ENCODE data around the gene CNDP1.

Gene CNDP1

GRCh38 chr18:74508821-74509225 lies 25.5 kb upstream of the CNDP1 start:
- ChIA-PET POLR2A (no interaction called here), CTCF (no interaction called here)
- Histone ChIP-seq H3K4me3 (ENCODE audit: low read depth, low read length) (no peak overlapping the region), H3K4me1 (ENCODE audit: control insufficient read depth, insufficient read depth, low read length) (no peaks in the 10 kb centered on the region), H3K36me3 (ENCODE audit: control insufficient read depth in 2 of 2, insufficient read depth in 1 of 2, low read length in 2 of 2) (peaks cover 11 to 83% of the 10 kb centered on the region in 2 experiments), H3K9me3 (ENCODE audit: control insufficient read depth, insufficient read depth, low read depth, low read length) (no peaks in the 10 kb centered on the region), H3K27ac (ENCODE audit: extremely low read depth, low read depth, low read length) (no peak overlapping the region)
- TF ChIP-seq ZNF423 (tag by site-specific recombination; IDR thresholded peaks at IDR 0.05): no peak
- TF ChIP-seq MEIS1 (CRISPR knock-in tag; IDR thresholded peaks at IDR 0.05; ENCODE audit: borderline replicate concordance): no peak
- no peak for TF ChIP-seq YY1 (tag by site-specific recombination; IDR thresholded peaks at IDR 0.05)
- TF ChIP-seq MYNN (tag by site-specific recombination; IDR thresholded peaks at IDR 0.05; ENCODE audit: borderline replicate concordance): no peak
- no peak for TF ChIP-seq ZNF223 (tag by site-specific recombination; IDR thresholded peaks at IDR 0.05)
- TF ChIP-seq ZNF600 (tag by site-specific recombination; IDR thresholded peaks at IDR 0.05): no peak
- TF ChIP-seq ZNF114 (tag by site-specific recombination; IDR thresholded peaks at IDR 0.05): no peak
- TF ChIP-seq ZSCAN30 (tag by site-specific recombination; IDR thresholded peaks at IDR 0.05): no peak
- TF ChIP-seq ZNF544 (tag by site-specific recombination; IDR thresholded peaks at IDR 0.05): no peak
- no peak for TF ChIP-seq ZNF280C (tag by site-specific recombination; IDR thresholded peaks at IDR 0.05)
- no peak for TF ChIP-seq ZNF157 (tag by site-specific recombination; IDR thresholded peaks at IDR 0.05)
- TF ChIP-seq ZNF623 (tag by site-specific recombination; IDR thresholded peaks at IDR 0.05): no peak
- TF ChIP-seq ZBTB21 (tag by site-specific recombination; IDR thresholded peaks at IDR 0.05): no peak
- no peak for TF ChIP-seq EGR2 (tag by site-specific recombination; IDR thresholded peaks at IDR 0.05; ENCODE audit: low read depth)

GRCh38 chr18:74509856-74510769 lies 24.2 kb upstream of the CNDP1 start:
- Histone ChIP-seq H3K4me1 (ENCODE audit: control insufficient read depth, insufficient read depth, low read length) (no peaks in the 10 kb centered on the region), H3K36me3 (ENCODE audit: control insufficient read depth in 2 of 2, insufficient read depth in 1 of 2, low read length in 2 of 2) (peaks cover 11 to 85% of the 10 kb centered on the region in 2 experiments), H3K9me3 (ENCODE audit: control insufficient read depth, insufficient read depth, low read depth, low read length) (no peaks in the 10 kb centered on the region), H3K27ac (ENCODE audit: extremely low read depth, low read depth, low read length) (no peak overlapping the region), H3K4me3 (ENCODE audit: low read depth, low read length) (no peak overlapping the region)
- POLR2A ChIA-PET: interaction anchor here (0.8 kb wide), 1 partner anchor 14 kb away, joined by 3 read pairs; the partner anchor contains the start of gene CNDP2
- CTCF ChIA-PET: no interaction called here
- TF ChIP-seq ZFP41 (tag by site-specific recombination; IDR thresholded peaks at IDR 0.05; ENCODE audit: borderline replicate concordance): no peak
- TF ChIP-seq ZNF645 (tag by site-specific recombination; IDR thresholded peaks at IDR 0.05): no peak
- no peak for TF ChIP-seq ZSCAN16 (tag by site-specific recombination; IDR thresholded peaks at IDR 0.05)
- TF ChIP-seq ZNF324 (tag by site-specific recombination; IDR thresholded peaks at IDR 0.05): no peak
- no peak for TF ChIP-seq ZNF416 (tag by site-specific recombination; IDR thresholded peaks at IDR 0.05)
- no peak for TF ChIP-seq MYNN (tag by site-specific recombination; IDR thresholded peaks at IDR 0.05; ENCODE audit: borderline replicate concordance)
- TF ChIP-seq ZNF529 (tag by site-specific recombination; IDR thresholded peaks at IDR 0.05; ENCODE audit: insufficient replicate concordance): no peak
- TF ChIP-seq PRDM6 (tag by site-specific recombination; IDR thresholded peaks at IDR 0.05): no peak
- TF ChIP-seq ZNF354C (tag by site-specific recombination; IDR thresholded peaks at IDR 0.05; ENCODE audit: borderline replicate concordance, low read depth): no peak
- TF ChIP-seq ZNF670 (tag by site-specific recombination; IDR thresholded peaks at IDR 0.05; ENCODE audit: low read depth): no peak
- TF ChIP-seq ZBTB1 (tag by site-specific recombination; IDR thresholded peaks at IDR 0.05): no peak

Measured in HEK293 (cell line).